HG02759 (cell line): ENCODE data around the gene TRIM29.
A peak's percentile ranks its signal among the peaks of the same experiment; 100 is the strongest.
"Not testable (repeated sequence)": the region's sequence is repeated elsewhere in the genome, so short reads cannot be mapped to it uniquely, and the experiment has no call there.

ENCODE experiments used
- ATAC-seq: cut with Tn5 transposase; IDR thresholded peaks from one replicate; pipeline ENCODE4 v1.9.1; 2021; ENCODE audit warnings: mild to moderate bottlenecking, moderate library complexity; ENCODE audit not compliant: unreplicated experiment

TRIM29 gene

GRCh38 chr11:120172054-120172911 is 34.4 kb upstream of the TRIM29 start:
- ATAC-seq: no peak

GRCh38 chr11:120170741-120171261 is 32.9 kb upstream of the TRIM29 start:
- ATAC-seq: no peak

GRCh38 chr11:120169981-120170698 is 32.2 kb upstream of the TRIM29 start:
- no peak for ATAC-seq

- ATAC-seq: peak; percentile 60
Observed at GRCh38 chr11:120168960-120169681, 31.2 kb upstream of the TRIM29 start.

GRCh38 chr11:120168108-120168959 is 30.4 kb upstream of the TRIM29 start:
- ATAC-seq: no peak

- ATAC-seq: no peak
Observed at GRCh38 chr11:120167659-120168058, 29.7 kb upstream of the TRIM29 start.

- ATAC-seq: no peak
Observed at GRCh38 chr11:120160436-120160835, 22.5 kb upstream of the TRIM29 start.

GRCh38 chr11:120153221-120153620 is 15.3 kb upstream of the TRIM29 start:
- no peak for ATAC-seq

- ATAC-seq: no peak
Observed at GRCh38 chr11:120151536-120151935, 13.6 kb upstream of the TRIM29 start.

- no peak for ATAC-seq
Observed at GRCh38 chr11:120149246-120149645, 11.3 kb upstream of the TRIM29 start.

- no peak for ATAC-seq
Observed at GRCh38 chr11:120147950-120148270, 10.0 kb upstream of the TRIM29 start.

GRCh38 chr11:120147094-120147949 is 9.4 kb upstream of the TRIM29 start:
- ATAC-seq: no peak

- no peak for ATAC-seq
Observed at GRCh38 chr11:120146413-120147093, 8.6 kb upstream of the TRIM29 start.

GRCh38 chr11:120144501-120144900 is 6.6 kb upstream of the TRIM29 start:
- ATAC-seq: no peak

GRCh38 chr11:120143472-120143871 is 5.6 kb upstream of the TRIM29 start:
- not testable (repeated sequence) for ATAC-seq

- no peak for ATAC-seq
Observed at GRCh38 chr11:120142441-120143100, 4.7 kb upstream of the TRIM29 start.

GRCh38 chr11:120141768-120142423 is 4.0 kb upstream of the TRIM29 start:
- no peak for ATAC-seq
